ENCODE results near the gene ADAMTS15. TPM values are rescaled to one million over a fixed set of nuclear protein-coding genes. Genes with fewer than 3 reads are reported as not detected.
A peak's percentile ranks its signal among the peaks of the same experiment; 100 is the strongest.

ADAMTS15 gene
- total RNA-seq, 1 donor from 2014 or later = 22.0 TPM

DNA sequence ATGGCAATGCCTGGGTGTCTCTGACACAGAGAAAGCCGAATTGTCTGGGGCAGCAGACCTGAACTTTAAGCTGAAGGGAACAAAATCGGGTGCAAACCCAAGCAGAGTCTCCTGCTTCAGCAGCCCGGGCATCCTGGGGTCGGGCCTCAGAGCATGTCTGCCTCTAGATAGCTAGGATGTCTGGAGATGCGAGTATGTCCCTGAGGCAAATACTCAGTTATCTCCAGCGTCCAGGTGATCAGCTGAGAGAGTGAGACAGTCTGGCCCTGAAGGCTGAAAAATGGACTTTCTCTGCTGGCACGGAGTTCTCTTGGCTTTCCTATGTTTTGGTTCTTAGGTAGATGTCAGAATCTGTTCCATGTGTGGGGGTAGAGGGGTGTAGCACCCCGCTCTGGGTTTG, 23.3 kb upstream of the ADAMTS15 start:
- Mint-ChIP-seq H3K27me3 (peaks cover 76% of the 10 kb centered on the region), H3K36me3 (no peaks in the 10 kb centered on the region), H3K4me1 (ENCODE audit: unreplicated experiment) (peaks cover 13% of the 10 kb centered on the region)

DNA sequence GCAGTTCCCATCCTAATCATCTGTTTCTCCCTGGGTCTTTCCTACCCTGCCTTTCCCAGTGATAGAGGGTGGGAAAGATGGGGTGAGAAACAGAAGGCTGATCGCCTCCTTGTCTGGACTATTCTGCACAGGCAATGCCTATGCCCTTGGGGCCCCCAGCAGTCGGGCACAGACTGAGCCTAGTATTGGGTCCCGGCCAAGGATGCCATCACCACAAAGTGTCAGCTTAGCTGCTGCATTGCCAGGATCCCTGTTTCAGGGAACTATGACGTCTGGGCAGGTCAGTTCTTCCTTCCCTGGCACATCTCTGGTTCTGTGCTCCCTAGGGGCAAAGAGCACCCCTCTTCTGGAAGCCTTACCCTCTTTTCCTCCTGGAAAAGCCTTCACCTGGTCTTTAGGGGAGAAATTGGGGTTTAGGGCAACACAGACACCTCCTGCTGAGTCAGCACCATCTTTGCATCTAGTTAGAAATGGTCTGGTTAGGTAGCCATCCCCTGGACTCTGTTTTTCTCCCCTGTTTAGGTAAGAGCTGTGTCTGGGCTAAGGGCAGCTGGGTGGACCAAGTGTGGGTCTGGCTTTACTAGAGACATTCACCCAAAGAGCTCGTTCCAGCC, 22.1 kb upstream of the ADAMTS15 start:
- H3K9me3 Mint-ChIP-seq = no peaks in the 10 kb centered on the region
- H3K27ac Mint-ChIP-seq = no peak overlapping the region
- peaks cover 13% of the 10 kb centered on the region for H3K4me1 Mint-ChIP-seq (ENCODE audit: unreplicated experiment)
- H3K27me3 Mint-ChIP-seq = peaks cover 79% of the 10 kb centered on the region
- H3K36me3 Mint-ChIP-seq = no peaks in the 10 kb centered on the region
- TF ChIP-seq, protein P1, sequence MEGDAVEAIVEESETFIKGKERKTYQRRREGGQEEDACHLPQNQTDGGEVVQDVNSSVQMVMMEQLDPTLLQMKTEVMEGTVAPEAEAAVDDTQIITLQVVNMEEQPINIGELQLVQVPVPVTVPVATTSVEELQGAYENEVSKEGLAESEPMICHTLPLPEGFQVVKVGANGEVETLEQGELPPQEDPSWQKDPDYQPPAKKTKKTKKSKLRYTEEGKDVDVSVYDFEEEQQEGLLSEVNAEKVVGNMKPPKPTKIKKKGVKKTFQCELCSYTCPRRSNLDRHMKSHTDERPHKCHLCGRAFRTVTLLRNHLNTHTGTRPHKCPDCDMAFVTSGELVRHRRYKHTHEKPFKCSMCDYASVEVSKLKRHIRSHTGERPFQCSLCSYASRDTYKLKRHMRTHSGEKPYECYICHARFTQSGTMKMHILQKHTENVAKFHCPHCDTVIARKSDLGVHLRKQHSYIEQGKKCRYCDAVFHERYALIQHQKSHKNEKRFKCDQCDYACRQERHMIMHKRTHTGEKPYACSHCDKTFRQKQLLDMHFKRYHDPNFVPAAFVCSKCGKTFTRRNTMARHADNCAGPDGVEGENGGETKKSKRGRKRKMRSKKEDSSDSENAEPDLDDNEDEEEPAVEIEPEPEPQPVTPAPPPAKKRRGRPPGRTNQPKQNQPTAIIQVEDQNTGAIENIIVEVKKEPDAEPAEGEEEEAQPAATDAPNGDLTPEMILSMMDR (conservative IDR thresholded peaks at IDR 0.05) = no peak
- no peak for DNase-seq (ENCODE audit: extremely low spot score, unreplicated experiment)
- peak overlapping the region; percentile 84 for H3K4me3 Mint-ChIP-seq

More for the DNA sequence above, 23.3 kb upstream of the ADAMTS15 start:
- no peak overlapping the region for H3K4me3 Mint-ChIP-seq
- H3K9me3 Mint-ChIP-seq = no peaks in the 10 kb centered on the region
- TF ChIP-seq, protein P1 (conservative IDR thresholded peaks at IDR 0.05) = no peak
- H3K27ac Mint-ChIP-seq = no peak overlapping the region
- no peak for DNase-seq (ENCODE audit: extremely low spot score, unreplicated experiment)

DNA sequence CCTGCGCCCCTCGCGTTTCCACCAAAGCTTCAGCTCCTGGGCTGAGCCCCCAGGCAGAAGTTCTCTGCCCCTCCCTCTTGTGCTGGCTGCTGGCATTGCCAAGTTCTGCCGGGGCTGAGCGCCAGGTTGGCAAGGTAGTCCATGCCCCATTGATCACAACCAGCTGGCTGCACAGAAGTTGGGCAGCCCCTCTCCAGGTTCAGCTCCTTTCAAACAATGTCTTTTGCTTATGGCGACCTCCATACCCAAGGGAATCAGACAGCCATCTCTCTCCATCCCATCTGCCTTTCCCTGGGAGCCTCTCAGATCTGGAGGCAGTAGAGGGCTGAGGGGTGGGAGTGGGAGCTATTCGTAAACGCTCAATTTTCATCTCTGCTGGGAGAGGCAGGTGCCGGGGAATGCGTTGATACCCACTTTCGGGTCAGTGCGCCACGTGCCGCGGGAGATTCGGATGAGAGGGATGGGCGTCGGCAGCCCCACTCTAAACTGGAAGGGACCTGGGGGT, 21.6 kb upstream of the ADAMTS15 start:
- H3K27ac Mint-ChIP-seq = no peak overlapping the region

DNA sequence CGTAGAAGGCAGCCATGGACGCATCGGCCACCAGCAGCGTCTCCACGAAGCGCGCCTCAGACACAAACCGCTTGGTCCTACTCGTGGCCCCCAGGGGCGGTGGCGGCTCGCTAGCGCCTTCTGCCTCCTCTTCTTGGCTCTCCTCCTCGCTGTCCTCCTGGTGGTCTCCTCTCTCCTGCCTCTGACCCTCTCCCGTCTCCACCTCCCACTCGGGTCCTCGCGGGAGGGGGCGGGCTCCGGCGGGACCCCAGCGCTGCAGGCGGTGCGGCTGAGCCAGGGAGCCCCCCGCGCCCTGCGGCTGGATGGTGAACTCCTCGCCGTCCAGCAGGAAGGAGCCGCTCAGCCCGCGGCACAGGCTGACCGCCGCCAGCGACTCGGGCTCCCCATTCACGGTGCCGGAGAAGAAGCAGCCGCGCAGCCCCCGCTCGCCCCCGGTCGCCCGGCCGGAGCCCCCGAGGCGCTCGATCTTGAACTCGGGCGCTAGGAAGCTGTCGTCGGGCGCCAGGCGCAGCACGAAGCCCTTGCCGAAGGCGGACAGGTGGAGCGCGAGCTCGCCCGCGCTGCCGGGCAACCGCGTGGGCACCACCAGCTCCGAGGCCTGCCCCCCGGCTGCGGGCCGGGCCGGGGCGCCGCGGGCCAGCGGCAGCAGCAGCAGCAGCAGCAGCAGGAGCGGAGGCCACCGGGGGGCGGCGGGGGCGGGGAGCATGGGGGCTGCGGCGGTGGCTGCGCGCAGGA, 20.7 kb upstream of the ADAMTS15 start:
- H3K36me3 Mint-ChIP-seq = no peaks in the 10 kb centered on the region
- peak overlapping the region; percentile 84 for H3K4me3 Mint-ChIP-seq
- peaks cover 13% of the 10 kb centered on the region for H3K4me1 Mint-ChIP-seq (ENCODE audit: unreplicated experiment)
- H3K27ac Mint-ChIP-seq = no peak overlapping the region
- TF ChIP-seq, protein P1 (conservative IDR thresholded peaks at IDR 0.05) = peak; percentile 62
- H3K27me3 Mint-ChIP-seq = peaks cover 72% of the 10 kb centered on the region
- H3K9me3 Mint-ChIP-seq = no peaks in the 10 kb centered on the region
- DNase-seq (ENCODE audit: extremely low spot score, unreplicated experiment) = no peak

More for the DNA sequence above, 21.6 kb upstream of the ADAMTS15 start:
- no peak for DNase-seq (ENCODE audit: extremely low spot score, unreplicated experiment)
- H3K36me3 Mint-ChIP-seq = no peaks in the 10 kb centered on the region
- peaks cover 13% of the 10 kb centered on the region for H3K4me1 Mint-ChIP-seq (ENCODE audit: unreplicated experiment)
- no peaks in the 10 kb centered on the region for H3K9me3 Mint-ChIP-seq
- peaks cover 76% of the 10 kb centered on the region for H3K27me3 Mint-ChIP-seq
- peak overlapping the region; percentile 84 for H3K4me3 Mint-ChIP-seq
- TF ChIP-seq, protein P1 (conservative IDR thresholded peaks at IDR 0.05) = no peak

DNA sequence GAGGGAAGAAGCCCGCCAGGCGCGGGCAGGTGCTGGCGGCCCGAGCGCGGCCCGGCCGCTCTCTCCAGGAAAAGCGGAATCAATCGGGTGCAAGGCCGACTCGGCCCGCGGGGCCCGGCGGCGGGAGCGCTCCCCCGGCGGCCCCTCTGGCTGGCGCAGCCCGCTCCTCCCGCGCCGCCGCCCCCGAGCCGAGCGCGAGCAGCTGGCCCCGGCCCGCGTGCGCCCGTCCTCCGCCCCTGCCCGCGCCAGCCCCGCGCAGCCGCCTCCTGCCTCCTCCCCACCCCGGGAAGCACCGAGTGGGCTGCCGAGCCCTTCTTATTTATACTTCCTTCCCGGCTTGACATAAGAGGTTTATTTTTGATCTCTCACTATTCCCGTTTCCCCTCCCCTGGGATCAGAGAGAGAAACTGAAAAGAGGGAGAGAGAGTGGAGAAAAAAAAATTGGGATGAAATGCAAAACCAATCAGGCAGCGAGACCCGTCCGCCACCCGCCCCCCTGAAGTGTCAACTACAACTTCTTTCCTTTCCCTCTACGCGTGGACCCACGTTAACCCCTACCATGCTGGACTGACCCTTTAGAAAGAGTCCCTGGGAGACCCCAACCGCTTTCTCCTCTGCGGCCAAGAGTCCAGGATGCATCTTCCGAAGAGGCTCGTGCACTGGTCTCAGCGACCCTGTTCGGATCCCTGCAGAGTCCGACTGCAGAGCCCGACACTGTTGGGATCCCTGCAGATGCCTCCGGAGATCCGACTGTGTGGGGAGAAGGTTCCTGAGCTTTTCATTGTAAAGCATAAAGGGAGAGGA, 19.9 kb upstream of the ADAMTS15 start, which contains the start of gene ADAMTS8:
Gene ADAMTS8 (minus strand): TSS at position 294 of the 804 bp plus-strand sequence. CDS start 323 bp downstream, outside the sequence.
- H3K9me3 Mint-ChIP-seq = no peaks in the 10 kb centered on the region
- H3K4me1 Mint-ChIP-seq (ENCODE audit: unreplicated experiment) = peaks cover 13% of the 10 kb centered on the region
- H3K36me3 Mint-ChIP-seq = no peaks in the 10 kb centered on the region
- H3K27ac Mint-ChIP-seq = peak within 1 kb of the TSS; percentile 18
- peaks cover 66% of the 10 kb centered on the region for H3K27me3 Mint-ChIP-seq
- TF ChIP-seq, protein P1 (conservative IDR thresholded peaks at IDR 0.05) = no peak
- peak within 1 kb of the TSS; percentile 85 for H3K4me3 Mint-ChIP-seq
- DNase-seq (ENCODE audit: extremely low spot score, unreplicated experiment) = no peak

Data from type B pancreatic cell (in vitro differentiated cells).